ENCODE data around the gene ATG16L1.

The ATG16L1 gene

GRCh38 chr2:233314180-233314925 lies 62.9 kb downstream of the ATG16L1 start:
- Histone ChIP-seq H3K9me3 (ENCODE audit: control insufficient read depth in 2 of 2, low read length in 2 of 2) (no peaks in the 10 kb centered on the region), H3K27me3 (ENCODE audit: control insufficient read depth in 1 of 2, insufficient read depth in 2 of 2, low read length in 2 of 2) (peaks cover 0 to 4% of the 10 kb centered on the region in 2 donors), H3K4me1 (ENCODE audit: control insufficient read depth, insufficient read depth, low read length) (no peaks in the 10 kb centered on the region), H3K4me3 (ENCODE audit: low read length in 2 of 2) (no peak overlapping the region), H3K36me3 (ENCODE audit: control insufficient read depth in 2 of 2, insufficient read depth in 2 of 2, low read length in 2 of 2) (no peaks in the 10 kb centered on the region), H3K27ac (ENCODE audit: low read length) (no peak overlapping the region), H3K9ac (ENCODE audit: low read length in 2 of 2) (no peak overlapping the region)

DNA sequence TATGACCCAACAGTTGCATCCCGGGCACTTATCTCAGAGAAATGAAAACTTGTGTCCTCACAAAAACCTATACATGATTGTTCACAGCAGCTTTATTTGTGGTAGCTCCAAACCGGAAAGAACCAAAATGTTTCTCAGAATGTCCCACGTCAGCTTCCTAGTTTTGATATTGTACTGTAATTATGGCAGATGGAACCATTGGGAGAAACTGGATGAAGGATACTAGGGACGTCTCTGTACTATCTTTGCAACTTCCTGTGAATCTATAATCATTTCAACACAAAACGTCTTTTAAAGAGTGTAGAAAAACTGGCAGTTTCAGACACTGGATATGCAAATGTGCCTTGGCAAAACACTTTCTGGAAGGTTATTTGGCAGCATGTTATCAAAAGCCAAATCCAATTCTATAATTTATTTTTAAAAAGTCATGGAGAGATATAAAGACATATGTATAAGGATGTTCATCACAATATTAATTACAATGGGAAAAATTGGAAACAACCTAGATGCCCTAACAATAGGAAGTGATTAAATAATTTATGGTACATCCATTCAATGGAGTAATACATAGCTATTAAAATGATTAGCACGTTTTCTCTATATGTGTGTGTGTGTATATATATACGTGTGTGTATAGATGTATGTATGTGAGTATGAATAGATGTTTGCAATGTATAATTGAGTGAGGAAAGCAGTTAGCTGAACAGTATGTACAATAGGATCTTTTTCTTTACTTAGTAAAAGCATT lies 65.9 kb downstream of the ATG16L1 start:
- peaks cover 0 to 2% of the 10 kb centered on the region in 2 donors for H3K27me3 ChIP-seq (ENCODE audit: control insufficient read depth in 1 of 2, insufficient read depth in 2 of 2, low read length in 2 of 2)
- H3K9me3 ChIP-seq (ENCODE audit: control insufficient read depth in 2 of 2, low read length in 2 of 2), result no peaks in the 10 kb centered on the region

DNA sequence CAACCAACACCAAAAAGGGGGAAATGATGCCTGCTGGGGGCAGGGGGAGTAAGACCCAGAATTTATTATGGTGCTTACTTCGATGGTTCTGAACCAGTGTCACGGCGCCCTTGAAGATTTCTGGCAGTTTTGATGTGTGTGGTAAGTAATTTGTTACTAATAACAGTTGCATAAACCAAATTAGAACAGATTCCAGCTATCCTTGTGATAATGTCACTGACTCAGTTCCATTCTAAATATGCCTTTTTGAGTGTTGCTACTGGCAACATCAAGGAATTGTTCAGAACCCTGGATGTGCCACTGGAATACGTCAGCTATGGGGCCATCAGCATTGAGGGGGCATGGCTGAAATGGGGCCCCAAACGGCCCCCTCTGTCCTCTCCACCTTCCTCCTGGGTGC lies 67.8 kb downstream of the ATG16L1 start:
- no peaks in the 10 kb centered on the region for H3K36me3 ChIP-seq (ENCODE audit: control insufficient read depth in 2 of 2, insufficient read depth in 2 of 2, low read length in 2 of 2)
- no peak overlapping the region for H3K27ac ChIP-seq (ENCODE audit: low read length)
- no peak overlapping the region for H3K4me3 ChIP-seq (ENCODE audit: low read length in 2 of 2)
- no peaks in the 10 kb centered on the region for H3K4me1 ChIP-seq (ENCODE audit: control insufficient read depth, insufficient read depth, low read length)
- peaks cover 0 to 4% of the 10 kb centered on the region in 2 donors for H3K27me3 ChIP-seq (ENCODE audit: control insufficient read depth in 1 of 2, insufficient read depth in 2 of 2, low read length in 2 of 2)
- no peaks in the 10 kb centered on the region for H3K9me3 ChIP-seq (ENCODE audit: control insufficient read depth in 2 of 2, low read length in 2 of 2)
- H3K9ac ChIP-seq (ENCODE audit: low read length in 2 of 2), result no peak overlapping the region

More for the DNA sequence above, 65.9 kb downstream of the ATG16L1 start:
- no peaks in the 10 kb centered on the region for H3K4me1 ChIP-seq (ENCODE audit: control insufficient read depth, insufficient read depth, low read length)
- H3K36me3 ChIP-seq (ENCODE audit: control insufficient read depth in 2 of 2, insufficient read depth in 2 of 2, low read length in 2 of 2), result no peaks in the 10 kb centered on the region
- H3K4me3 ChIP-seq (ENCODE audit: low read length in 2 of 2), result no peak overlapping the region
- no peak overlapping the region for H3K27ac ChIP-seq (ENCODE audit: low read length)
- no peak overlapping the region for H3K9ac ChIP-seq (ENCODE audit: low read length in 2 of 2)

- Histone ChIP-seq H3K9me3 (ENCODE audit: control insufficient read depth in 2 of 2, low read length in 2 of 2) (no peaks in the 10 kb centered on the region), H3K36me3 (ENCODE audit: control insufficient read depth in 2 of 2, insufficient read depth in 2 of 2, low read length in 2 of 2) (no peaks in the 10 kb centered on the region), H3K27me3 (ENCODE audit: control insufficient read depth in 1 of 2, insufficient read depth in 2 of 2, low read length in 2 of 2) (peaks cover 0 to 4% of the 10 kb centered on the region in 2 donors), H3K27ac (ENCODE audit: low read length) (no peak overlapping the region), H3K9ac (ENCODE audit: low read length in 2 of 2) (no peak overlapping the region), H3K4me3 (ENCODE audit: low read length in 2 of 2) (no peak overlapping the region), H3K4me1 (ENCODE audit: control insufficient read depth, insufficient read depth, low read length) (no peaks in the 10 kb centered on the region)
Observed at GRCh38 chr2:233320470-233320869, 69.0 kb downstream of the ATG16L1 start.

GRCh38 chr2:233321166-233321565 lies 69.7 kb downstream of the ATG16L1 start:
- H3K27me3 ChIP-seq (ENCODE audit: control insufficient read depth in 1 of 2, insufficient read depth in 2 of 2, low read length in 2 of 2), result peaks cover 0 to 4% of the 10 kb centered on the region in 2 donors
- H3K4me3 ChIP-seq (ENCODE audit: low read length in 2 of 2), result no peak overlapping the region
- no peak overlapping the region for H3K9ac ChIP-seq (ENCODE audit: low read length in 2 of 2)
- H3K9me3 ChIP-seq (ENCODE audit: control insufficient read depth in 2 of 2, low read length in 2 of 2), result no peaks in the 10 kb centered on the region
- H3K4me1 ChIP-seq (ENCODE audit: control insufficient read depth, insufficient read depth, low read length), result no peaks in the 10 kb centered on the region
- H3K36me3 ChIP-seq (ENCODE audit: control insufficient read depth in 2 of 2, insufficient read depth in 2 of 2, low read length in 2 of 2), result no peaks in the 10 kb centered on the region
- no peak overlapping the region for H3K27ac ChIP-seq (ENCODE audit: low read length)

DNA sequence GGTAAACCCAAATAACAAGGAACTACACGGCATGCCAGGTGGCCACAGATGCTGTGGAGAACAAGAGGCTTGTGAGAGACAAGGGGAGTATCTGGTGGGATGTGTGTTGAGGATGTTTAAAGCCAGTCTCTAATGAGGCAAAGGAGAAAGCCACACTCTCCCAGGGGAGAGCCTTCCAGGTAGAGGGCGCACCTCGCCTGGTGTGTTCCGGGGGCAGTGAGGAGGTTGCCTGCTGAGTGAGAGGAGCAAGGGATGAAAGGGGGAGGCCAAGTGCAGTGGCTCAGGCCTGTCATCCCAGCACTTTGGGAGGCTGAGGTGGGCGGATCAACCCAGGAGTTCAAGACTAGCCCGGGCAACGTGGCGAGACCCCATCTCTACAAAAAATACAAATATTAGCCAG lies 72.4 kb downstream of the ATG16L1 start:
- Histone ChIP-seq H3K36me3 (ENCODE audit: control insufficient read depth in 2 of 2, insufficient read depth in 2 of 2, low read length in 2 of 2) (no peaks in the 10 kb centered on the region), H3K4me3 (ENCODE audit: low read length in 2 of 2) (no peak overlapping the region), H3K27ac (ENCODE audit: low read length) (no peak overlapping the region), H3K27me3 (ENCODE audit: control insufficient read depth in 1 of 2, insufficient read depth in 2 of 2, low read length in 2 of 2) (peaks cover 0 to 2% of the 10 kb centered on the region in 2 donors), H3K4me1 (ENCODE audit: control insufficient read depth, insufficient read depth, low read length) (no peaks in the 10 kb centered on the region), H3K9ac (ENCODE audit: low read length in 2 of 2) (no peak overlapping the region), H3K9me3 (ENCODE audit: control insufficient read depth in 2 of 2, low read length in 2 of 2) (no peaks in the 10 kb centered on the region)

DNA sequence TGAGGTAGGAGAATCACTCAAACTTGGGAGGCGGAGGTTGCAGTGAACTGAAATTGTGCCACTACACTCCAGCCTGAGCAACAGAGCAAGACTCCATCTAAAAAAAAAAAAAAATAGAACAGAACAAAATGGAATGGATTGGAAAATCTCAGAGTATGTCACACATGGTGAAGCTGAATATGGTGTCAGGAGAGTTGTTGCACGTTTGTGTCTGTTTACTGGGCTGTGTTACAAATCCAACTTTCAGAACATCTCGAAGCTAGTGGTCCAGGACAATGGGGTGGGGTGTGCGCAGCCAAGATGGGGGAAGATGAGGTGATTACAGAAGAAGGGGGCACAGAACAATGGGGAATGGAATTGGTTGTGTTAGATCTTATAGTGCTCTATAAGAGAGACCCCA lies 73.8 kb downstream of the ATG16L1 start:
- Histone ChIP-seq H3K9me3 (ENCODE audit: control insufficient read depth in 2 of 2, low read length in 2 of 2) (no peaks in the 10 kb centered on the region), H3K4me3 (ENCODE audit: low read length in 2 of 2) (no peak overlapping the region), H3K4me1 (ENCODE audit: control insufficient read depth, insufficient read depth, low read length) (no peaks in the 10 kb centered on the region), H3K27me3 (ENCODE audit: control insufficient read depth in 1 of 2, insufficient read depth in 2 of 2, low read length in 2 of 2) (peaks cover 0 to 2% of the 10 kb centered on the region in 2 donors), H3K36me3 (ENCODE audit: control insufficient read depth in 2 of 2, insufficient read depth in 2 of 2, low read length in 2 of 2) (no peaks in the 10 kb centered on the region), H3K27ac (ENCODE audit: low read length) (no peak overlapping the region), H3K9ac (ENCODE audit: low read length in 2 of 2) (no peak overlapping the region)

DNA sequence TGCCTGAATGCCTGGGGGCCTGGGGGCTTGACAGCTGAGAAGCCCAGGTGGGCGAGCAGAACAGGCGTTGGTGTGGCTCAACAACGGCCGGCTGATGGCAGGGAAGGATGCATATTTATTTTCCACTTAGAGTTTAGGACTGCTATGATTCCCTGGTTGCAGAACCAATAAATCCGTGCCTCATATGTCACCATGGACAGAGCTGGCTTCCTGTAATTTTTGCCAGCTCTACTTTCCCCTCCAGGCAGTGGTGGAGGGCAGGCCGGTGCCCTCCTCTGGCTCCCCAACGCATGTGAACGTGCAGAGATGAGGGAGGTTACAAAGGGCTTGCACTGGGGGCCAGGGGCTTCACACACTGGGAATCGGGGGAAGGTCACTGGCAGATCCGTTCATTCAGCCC lies 74.3 kb downstream of the ATG16L1 start:
- Histone ChIP-seq H3K27ac (ENCODE audit: low read length) (no peak overlapping the region), H3K9me3 (ENCODE audit: control insufficient read depth in 2 of 2, low read length in 2 of 2) (no peaks in the 10 kb centered on the region), H3K27me3 (ENCODE audit: control insufficient read depth in 1 of 2, insufficient read depth in 2 of 2, low read length in 2 of 2) (peaks cover 0 to 2% of the 10 kb centered on the region in 2 donors), H3K36me3 (ENCODE audit: control insufficient read depth in 2 of 2, insufficient read depth in 2 of 2, low read length in 2 of 2) (no peaks in the 10 kb centered on the region), H3K4me1 (ENCODE audit: control insufficient read depth, insufficient read depth, low read length) (no peaks in the 10 kb centered on the region), H3K4me3 (ENCODE audit: low read length in 2 of 2) (no peak overlapping the region), H3K9ac (ENCODE audit: low read length in 2 of 2) (no peak overlapping the region)

GRCh38 chr2:233326500-233326899 lies 75.0 kb downstream of the ATG16L1 start:
- H3K9me3 ChIP-seq (ENCODE audit: control insufficient read depth in 2 of 2, low read length in 2 of 2), result no peaks in the 10 kb centered on the region
- no peaks in the 10 kb centered on the region for H3K4me1 ChIP-seq (ENCODE audit: control insufficient read depth, insufficient read depth, low read length)
- H3K27ac ChIP-seq (ENCODE audit: low read length), result no peak overlapping the region
- no peak overlapping the region for H3K9ac ChIP-seq (ENCODE audit: low read length in 2 of 2)
- no peaks in the 10 kb centered on the region for H3K36me3 ChIP-seq (ENCODE audit: control insufficient read depth in 2 of 2, insufficient read depth in 2 of 2, low read length in 2 of 2)
- H3K27me3 ChIP-seq (ENCODE audit: control insufficient read depth in 1 of 2, insufficient read depth in 2 of 2, low read length in 2 of 2), result peaks cover 0 to 2% of the 10 kb centered on the region in 2 donors
- no peak overlapping the region for H3K4me3 ChIP-seq (ENCODE audit: low read length in 2 of 2)

DNA sequence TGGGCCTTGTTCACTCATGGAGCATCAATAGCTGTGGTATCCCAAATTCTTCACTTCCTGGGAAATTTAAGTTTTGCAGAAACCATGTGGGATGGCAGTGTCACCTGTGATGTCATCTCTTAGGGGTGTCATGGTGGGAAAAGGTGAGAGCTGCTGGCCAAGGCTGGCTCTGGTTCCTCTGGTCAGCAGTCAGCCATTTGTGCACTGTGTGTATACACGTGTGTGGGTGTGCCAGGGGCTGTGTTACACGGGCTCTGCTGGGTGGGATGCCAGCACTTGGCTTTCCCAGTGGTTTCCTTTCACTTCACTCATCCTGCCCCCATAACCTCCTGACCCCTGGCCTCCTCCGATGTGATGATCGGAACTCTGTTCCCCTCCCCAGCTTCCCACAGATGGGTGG lies 77.4 kb downstream of the ATG16L1 start:
- no peak overlapping the region for H3K9ac ChIP-seq (ENCODE audit: low read length in 2 of 2)
- H3K27ac ChIP-seq (ENCODE audit: low read length), result no peak overlapping the region
- H3K9me3 ChIP-seq (ENCODE audit: control insufficient read depth in 2 of 2, low read length in 2 of 2), result no peaks in the 10 kb centered on the region
- no peaks in the 10 kb centered on the region for H3K36me3 ChIP-seq (ENCODE audit: control insufficient read depth in 2 of 2, insufficient read depth in 2 of 2, low read length in 2 of 2)
- H3K4me1 ChIP-seq (ENCODE audit: control insufficient read depth, insufficient read depth, low read length), result no peaks in the 10 kb centered on the region
- H3K27me3 ChIP-seq (ENCODE audit: control insufficient read depth in 1 of 2, insufficient read depth in 2 of 2, low read length in 2 of 2), result peaks cover 0 to under 1% of the 10 kb centered on the region in 2 donors
- H3K4me3 ChIP-seq (ENCODE audit: low read length in 2 of 2), result no peak overlapping the region

Data from stomach smooth muscle (tissue), 2 donors.